Calu3 (cell line): ENCODE results near the gene BACE2. TPM values are rescaled to one million over a fixed set of nuclear protein-coding genes. Genes with fewer than 3 reads are reported as not detected.
A peak's percentile ranks its signal among the peaks of the same experiment; 100 is the strongest.

ENCODE experiments used
- BruUV-seq: library from RNA; stranded (reverse); fragments of 400-500 nt; replicated peaks from 2 replicates; lab custom pipeline; 2021; lab: Mats Ljungman, UMichigan
- CTCF ChIA-PET: fragments of 300-600 bp; sonication (Branson Sonifier 250); formaldehyde crosslinking; loops from one replicate; lab custom pipeline; 2022; ENCODE audit warnings: antibody characterized with exemption; lab: Charles Lee
- DNase-seq: peaks from one replicate; pipeline ENCODE4 v3.0.0; 2022
- H3K27ac Mint-ChIP-seq: one replicate; pipeline ENCODE4 v1.8.0; 2022; ENCODE audit warnings: mixed read lengths; ENCODE audit not compliant: unreplicated experiment
- H3K27me3 Mint-ChIP-seq: one replicate; pipeline ENCODE4 v1.8.0; 2022; ENCODE audit warnings: mixed read lengths; ENCODE audit not compliant: unreplicated experiment
- H3K36me3 Mint-ChIP-seq: one replicate; pipeline ENCODE4 v1.8.0; 2022; ENCODE audit warnings: mild to moderate bottlenecking, moderate library complexity, mixed read lengths; ENCODE audit not compliant: insufficient read depth, unreplicated experiment
- H3K4me1 Mint-ChIP-seq: one replicate; pipeline ENCODE4 v1.8.0; 2022; ENCODE audit warnings: mild to moderate bottlenecking, low read depth, mixed read lengths; ENCODE audit not compliant: unreplicated experiment
- H3K4me3 Mint-ChIP-seq: one replicate; pipeline ENCODE4 v1.8.0; 2022; ENCODE audit warnings: mild to moderate bottlenecking, low read depth, moderate library complexity, mixed read lengths; ENCODE audit not compliant: unreplicated experiment
- H3K9me3 Mint-ChIP-seq: one replicate; pipeline ENCODE4 v1.8.0; 2022; ENCODE audit warnings: low read depth, mixed read lengths; ENCODE audit not compliant: unreplicated experiment
- intact Hi-C: fragments of 100-400 bp; cut with micrococcal nuclease; formaldehyde crosslinking; loops from one replicate; pipeline ENCODE4 v1.10.0; 2022; ENCODE audit not compliant: unreplicated experiment
- total RNA-seq: library from RNA; stranded (reverse); gene quantifications from 2 replicates; pipeline ENCODE4 v1.2.3, GENCODE V29; 2022
- TF ChIP-seq, protein P1 (sequence below): fragments of 200-600 bp; IDR thresholded peaks from one replicate; pipeline ENCODE4 v1.8.0; 2022; ENCODE audit warnings: antibody characterized with exemption; ENCODE audit not compliant: unreplicated experiment

The BACE2 gene
- total RNA-seq, 1 experiment from 2014 or later, result 59.0 TPM

DNA sequence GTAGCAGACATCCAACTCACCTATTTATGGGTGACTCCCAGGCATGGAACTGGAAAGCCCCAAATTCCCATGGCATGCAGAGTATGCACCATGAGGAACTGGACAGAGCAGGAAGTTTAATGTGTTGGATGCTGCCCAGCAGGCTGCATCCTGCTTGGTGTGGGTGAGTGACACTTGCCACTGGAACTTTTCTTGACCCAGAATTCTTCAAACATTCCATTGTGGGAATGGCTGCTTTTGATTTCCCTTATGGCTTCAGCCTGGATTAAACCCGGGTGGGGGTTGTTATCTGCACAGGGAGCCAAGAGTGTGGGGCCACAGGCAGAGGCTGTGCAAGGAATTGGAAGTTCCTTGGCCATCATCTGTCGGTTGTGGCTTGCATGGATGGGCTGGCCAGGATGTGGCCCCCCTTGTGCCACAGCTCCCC lies 26.9 kb upstream of the BACE2 start:
- H3K27me3 Mint-ChIP-seq, result peaks cover 18% of the 10 kb centered on the region
- no TSS peak for BruUV-seq
- intact Hi-C loops, result no loop called here
- H3K9me3 Mint-ChIP-seq, result no peaks in the 10 kb centered on the region
- TF ChIP-seq, protein P1, sequence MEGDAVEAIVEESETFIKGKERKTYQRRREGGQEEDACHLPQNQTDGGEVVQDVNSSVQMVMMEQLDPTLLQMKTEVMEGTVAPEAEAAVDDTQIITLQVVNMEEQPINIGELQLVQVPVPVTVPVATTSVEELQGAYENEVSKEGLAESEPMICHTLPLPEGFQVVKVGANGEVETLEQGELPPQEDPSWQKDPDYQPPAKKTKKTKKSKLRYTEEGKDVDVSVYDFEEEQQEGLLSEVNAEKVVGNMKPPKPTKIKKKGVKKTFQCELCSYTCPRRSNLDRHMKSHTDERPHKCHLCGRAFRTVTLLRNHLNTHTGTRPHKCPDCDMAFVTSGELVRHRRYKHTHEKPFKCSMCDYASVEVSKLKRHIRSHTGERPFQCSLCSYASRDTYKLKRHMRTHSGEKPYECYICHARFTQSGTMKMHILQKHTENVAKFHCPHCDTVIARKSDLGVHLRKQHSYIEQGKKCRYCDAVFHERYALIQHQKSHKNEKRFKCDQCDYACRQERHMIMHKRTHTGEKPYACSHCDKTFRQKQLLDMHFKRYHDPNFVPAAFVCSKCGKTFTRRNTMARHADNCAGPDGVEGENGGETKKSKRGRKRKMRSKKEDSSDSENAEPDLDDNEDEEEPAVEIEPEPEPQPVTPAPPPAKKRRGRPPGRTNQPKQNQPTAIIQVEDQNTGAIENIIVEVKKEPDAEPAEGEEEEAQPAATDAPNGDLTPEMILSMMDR, result no peak
- H3K36me3 Mint-ChIP-seq, result no peaks in the 10 kb centered on the region
- CTCF ChIA-PET, result no interaction called here
- H3K27ac Mint-ChIP-seq, result no peak overlapping the region
- peak; percentile 8 for DNase-seq
- H3K4me1 Mint-ChIP-seq, result peaks cover 16% of the 10 kb centered on the region
- H3K4me3 Mint-ChIP-seq, result no peak overlapping the region

DNA sequence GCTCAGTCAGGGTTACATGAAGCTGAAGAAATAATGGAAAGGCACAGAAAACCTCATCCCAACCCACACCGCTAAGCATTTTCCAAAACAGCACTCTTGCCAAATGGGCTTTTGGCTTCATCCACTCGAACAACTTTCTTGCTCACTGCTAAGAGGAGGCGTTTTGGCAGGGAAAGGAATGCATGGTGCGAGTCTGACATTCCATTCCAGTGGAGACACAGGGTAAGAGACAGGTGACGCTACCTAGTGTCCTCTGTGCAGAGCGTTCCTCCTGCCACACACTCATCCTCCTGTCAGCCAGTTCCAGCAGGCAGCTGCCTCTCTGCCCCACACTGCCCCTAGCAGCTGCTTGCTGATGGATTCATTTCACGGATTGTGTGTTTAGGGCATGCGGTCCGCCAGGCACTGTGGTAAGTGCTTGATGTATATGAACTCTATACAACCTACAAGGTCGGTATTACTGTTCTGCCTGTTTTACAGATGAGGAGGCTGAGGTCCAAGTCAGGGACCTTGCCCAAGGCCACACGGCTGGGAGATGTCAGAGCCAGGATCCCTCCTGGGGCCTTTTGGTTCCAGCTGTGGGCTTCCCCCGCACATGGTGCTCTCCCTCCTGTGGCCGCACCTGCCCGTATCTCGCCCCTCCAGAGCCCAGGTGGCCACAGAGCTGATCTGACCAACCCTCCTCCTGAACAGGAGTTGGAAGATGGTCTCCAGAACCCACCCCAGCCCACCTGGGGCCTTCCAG lies 25.7 kb upstream of the BACE2 start:
- H3K9me3 Mint-ChIP-seq, result no peaks in the 10 kb centered on the region
- no TSS peak for BruUV-seq
- peaks cover 17% of the 10 kb centered on the region for H3K27me3 Mint-ChIP-seq
- DNase-seq, result no peak
- H3K4me3 Mint-ChIP-seq, result no peak overlapping the region
- TF ChIP-seq, protein P1, result no peak
- H3K27ac Mint-ChIP-seq, result no peak overlapping the region
- CTCF ChIA-PET, result no interaction called here
- no peaks in the 10 kb centered on the region for H3K36me3 Mint-ChIP-seq
- intact Hi-C loops, result no loop called here
- H3K4me1 Mint-ChIP-seq, result peaks cover 16% of the 10 kb centered on the region

DNA sequence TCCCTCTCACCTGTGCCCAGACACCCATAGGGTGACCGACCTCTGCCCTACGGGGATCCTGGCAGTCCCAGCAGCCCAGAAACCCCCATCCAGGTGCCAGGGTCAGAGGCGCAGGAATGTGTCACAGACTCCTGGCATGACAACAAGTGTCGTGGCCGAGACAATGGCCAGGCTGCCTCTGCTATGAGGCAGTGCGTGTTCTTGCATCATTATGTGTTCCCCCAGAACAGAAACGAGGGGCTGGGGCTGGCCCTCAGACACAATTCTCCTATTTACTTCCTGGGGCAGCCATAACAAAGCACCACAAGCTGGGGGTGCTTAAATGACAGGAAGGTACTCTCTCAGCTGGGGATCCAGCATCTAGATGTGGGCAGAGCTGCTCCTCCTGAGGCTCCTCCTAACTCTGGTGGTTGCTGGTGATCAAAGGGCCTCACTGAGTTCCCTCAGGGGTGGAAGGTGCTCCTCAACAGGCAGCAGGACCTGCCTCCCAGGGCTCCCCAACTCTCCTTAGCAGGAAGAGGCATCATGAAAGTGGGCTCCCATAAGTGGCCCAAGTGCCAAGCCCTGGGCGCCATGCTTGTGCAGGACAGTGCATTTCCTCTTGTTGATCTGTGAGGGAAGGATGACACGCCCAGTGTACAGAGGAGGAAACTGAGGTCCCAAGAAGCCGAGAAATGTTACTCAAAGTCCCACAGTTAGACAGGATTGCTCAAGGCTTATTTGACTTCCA lies 24.2 kb upstream of the BACE2 start:
- TF ChIP-seq, protein P1, result no peak
- CTCF ChIA-PET, result no interaction called here
- H3K27ac Mint-ChIP-seq, result no peak overlapping the region
- H3K36me3 Mint-ChIP-seq, result no peaks in the 10 kb centered on the region
- no TSS peak for BruUV-seq
- H3K4me3 Mint-ChIP-seq, result no peak overlapping the region
- H3K4me1 Mint-ChIP-seq, result peaks cover 16% of the 10 kb centered on the region
- peaks cover 17% of the 10 kb centered on the region for H3K27me3 Mint-ChIP-seq
- no peaks in the 10 kb centered on the region for H3K9me3 Mint-ChIP-seq
- DNase-seq, result no peak
- intact Hi-C loops, result no loop called here

DNA sequence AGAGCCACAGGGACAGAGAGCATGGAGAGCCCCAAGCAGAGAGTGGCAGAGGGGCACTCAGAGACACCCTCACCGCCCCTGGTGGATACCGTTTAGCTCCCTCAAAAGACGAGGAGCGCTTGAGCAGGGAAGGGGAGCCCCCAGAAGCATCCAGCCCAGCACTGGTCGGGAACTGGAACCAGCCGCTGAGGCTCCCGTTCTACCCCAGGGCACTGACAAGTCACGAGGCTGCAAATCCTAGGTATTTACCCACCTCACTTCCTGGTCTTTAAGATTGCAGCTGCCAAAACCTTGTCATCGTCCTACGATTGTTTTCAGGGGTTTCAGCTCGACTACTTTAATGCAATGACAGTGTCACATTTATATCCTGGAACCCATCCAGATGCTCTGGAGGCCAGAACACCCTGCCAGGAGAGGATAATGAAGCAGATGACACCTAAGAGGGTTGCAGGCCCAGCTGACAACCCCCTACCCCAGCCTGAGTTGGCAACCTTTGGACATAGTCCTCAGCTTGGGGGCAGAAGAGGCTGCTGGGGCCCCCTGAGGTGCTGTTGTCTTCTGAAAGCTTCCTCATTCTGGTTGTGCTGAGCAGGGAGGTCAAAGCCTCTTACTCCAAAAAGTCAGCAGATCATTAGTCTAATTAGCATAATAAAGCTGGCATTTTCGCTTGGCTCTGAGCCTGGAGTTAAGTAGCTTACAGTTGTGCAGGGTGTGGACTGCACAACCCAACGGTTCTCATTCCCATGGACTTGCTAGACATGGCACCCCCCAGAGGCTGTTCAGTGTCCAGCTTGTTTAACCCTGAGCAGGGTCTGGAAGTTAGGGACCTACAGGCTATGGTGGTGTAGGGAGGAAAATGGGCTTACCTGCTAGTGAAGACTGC lies 20.6 kb upstream of the BACE2 start:
- Mint-ChIP-seq H3K27me3 (peaks cover 17% of the 10 kb centered on the region), H3K36me3 (no peaks in the 10 kb centered on the region), H3K4me1 (no peaks in the 10 kb centered on the region), H3K27ac (no peak overlapping the region), H3K4me3 (no peak overlapping the region), H3K9me3 (no peaks in the 10 kb centered on the region)
- TF ChIP-seq, protein P1, result no peak
- no TSS peak for BruUV-seq
- CTCF ChIA-PET, result interaction anchor here (0.7 kb wide), 1 partner anchor 13 kb away, joined by 3 read pairs; no protein-coding TSS in a partner anchor
- DNase-seq, result no peak
- intact Hi-C loops, result no loop called here
